ENCODE results near the gene B4GALT6.

The B4GALT6 gene

DNA sequence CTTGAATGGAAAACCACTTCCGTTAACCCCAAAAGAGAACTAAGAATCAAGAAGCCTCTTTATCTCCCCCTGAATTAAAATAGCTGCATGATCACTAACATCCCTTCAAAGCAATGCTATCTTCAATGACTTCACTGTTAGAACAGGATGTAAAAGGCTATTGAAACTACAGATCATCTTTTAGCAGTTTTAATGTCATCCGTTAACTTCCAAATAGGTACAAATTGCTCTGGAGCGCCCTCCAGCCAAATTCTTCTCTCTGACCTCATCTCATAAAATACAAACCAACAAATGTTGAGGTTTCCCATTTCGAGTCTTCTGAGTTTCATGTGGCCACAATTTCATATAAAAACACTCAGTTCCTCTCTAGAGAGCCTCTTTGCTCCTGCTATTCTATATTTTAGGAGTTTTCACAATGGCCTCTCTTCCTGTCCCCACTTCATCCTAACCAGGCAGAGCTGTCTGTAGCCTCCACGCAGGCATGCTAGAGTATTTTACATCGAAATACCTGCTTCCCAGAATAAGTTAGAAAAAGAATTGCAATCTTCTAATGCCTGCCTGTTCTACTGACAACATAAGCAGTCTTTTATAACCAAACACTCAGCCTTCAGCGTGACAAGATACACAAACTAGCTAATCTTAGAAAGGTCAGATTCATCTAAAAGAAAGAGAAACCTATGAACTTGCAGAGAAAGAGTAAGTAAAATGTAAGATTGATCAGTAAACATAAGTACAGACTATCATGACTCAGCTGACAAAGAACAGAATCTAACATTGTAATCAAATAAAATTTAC is 37.9 kb downstream of the B4GALT6 start:
- no peak overlapping the region for H3K4me3 ChIP-seq (ENCODE audit: low read depth, low read length)
- TF ChIP-seq, protein P1, sequence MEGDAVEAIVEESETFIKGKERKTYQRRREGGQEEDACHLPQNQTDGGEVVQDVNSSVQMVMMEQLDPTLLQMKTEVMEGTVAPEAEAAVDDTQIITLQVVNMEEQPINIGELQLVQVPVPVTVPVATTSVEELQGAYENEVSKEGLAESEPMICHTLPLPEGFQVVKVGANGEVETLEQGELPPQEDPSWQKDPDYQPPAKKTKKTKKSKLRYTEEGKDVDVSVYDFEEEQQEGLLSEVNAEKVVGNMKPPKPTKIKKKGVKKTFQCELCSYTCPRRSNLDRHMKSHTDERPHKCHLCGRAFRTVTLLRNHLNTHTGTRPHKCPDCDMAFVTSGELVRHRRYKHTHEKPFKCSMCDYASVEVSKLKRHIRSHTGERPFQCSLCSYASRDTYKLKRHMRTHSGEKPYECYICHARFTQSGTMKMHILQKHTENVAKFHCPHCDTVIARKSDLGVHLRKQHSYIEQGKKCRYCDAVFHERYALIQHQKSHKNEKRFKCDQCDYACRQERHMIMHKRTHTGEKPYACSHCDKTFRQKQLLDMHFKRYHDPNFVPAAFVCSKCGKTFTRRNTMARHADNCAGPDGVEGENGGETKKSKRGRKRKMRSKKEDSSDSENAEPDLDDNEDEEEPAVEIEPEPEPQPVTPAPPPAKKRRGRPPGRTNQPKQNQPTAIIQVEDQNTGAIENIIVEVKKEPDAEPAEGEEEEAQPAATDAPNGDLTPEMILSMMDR (IDR thresholded peaks at IDR 0.05; ENCODE audit: borderline replicate concordance, insufficient read depth, low read depth, low read length): no peak

DNA sequence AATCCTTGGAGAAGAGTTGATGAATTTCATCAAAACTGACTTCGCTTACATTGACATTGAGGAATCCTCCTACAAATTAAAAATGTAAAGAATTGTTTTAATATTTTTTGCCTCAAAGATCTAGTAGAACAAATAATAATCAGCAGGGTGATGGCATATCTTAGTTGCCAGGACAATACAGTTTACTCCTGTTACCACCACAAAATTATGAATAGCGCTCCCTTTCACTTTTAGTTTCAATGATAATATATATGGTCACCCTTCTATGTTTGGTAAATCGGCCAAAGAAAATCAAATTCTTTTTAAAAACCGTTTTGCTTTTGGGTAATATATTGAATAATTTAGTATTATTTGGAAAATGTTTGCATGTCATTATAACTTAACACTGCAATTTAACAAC is 39.0 kb downstream of the B4GALT6 start:
- no peak overlapping the region for H3K4me3 ChIP-seq (ENCODE audit: low read depth, low read length)
- TF ChIP-seq, protein P1 (IDR thresholded peaks at IDR 0.05; ENCODE audit: borderline replicate concordance, insufficient read depth, low read depth, low read length): no peak

DNA sequence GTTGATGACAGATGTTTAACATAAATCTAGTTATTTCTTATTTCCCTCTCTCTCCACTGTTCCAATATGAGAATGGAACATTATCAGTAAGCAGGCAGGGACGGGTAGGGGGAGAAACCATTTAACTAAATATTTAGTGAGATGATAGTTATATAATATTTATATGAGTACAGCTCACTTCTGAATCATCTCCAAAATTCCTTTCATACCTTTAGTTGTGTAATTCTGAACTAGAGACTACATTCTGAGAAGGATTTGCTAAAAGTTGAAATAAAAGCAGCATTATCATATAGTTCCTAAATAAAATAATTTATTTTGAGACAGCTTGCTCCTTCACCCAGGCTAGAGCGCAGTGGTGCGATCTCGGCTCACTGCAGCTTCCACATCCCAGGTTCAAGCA is 41.4 kb downstream of the B4GALT6 start:
- H3K4me3 ChIP-seq (ENCODE audit: low read depth, low read length): no peak overlapping the region
- TF ChIP-seq, protein P1 (IDR thresholded peaks at IDR 0.05; ENCODE audit: borderline replicate concordance, insufficient read depth, low read depth, low read length): no peak

DNA sequence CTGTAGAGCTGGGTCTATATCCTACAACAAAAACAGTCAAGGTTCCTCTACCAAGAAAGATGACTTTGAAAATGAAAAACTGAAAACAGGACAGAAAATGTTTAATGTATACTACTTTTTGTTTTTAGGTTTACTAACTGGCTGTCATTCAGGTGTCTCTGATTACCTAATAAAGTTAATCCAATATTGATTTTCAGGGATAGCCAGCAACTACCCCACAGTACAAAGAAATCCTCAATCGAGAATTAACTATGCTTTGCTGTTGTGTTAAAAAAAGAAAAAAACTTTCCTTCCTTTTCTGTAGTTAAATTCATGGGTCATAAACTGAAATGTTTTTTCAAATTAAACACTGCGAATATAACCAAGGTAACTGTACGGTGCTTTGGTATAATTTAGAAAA is 46.9 kb downstream of the B4GALT6 start:
- TF ChIP-seq, protein P1 (IDR thresholded peaks at IDR 0.05; ENCODE audit: borderline replicate concordance, insufficient read depth, low read depth, low read length): no peak
- H3K4me3 ChIP-seq (ENCODE audit: low read depth, low read length): no peak overlapping the region

DNA sequence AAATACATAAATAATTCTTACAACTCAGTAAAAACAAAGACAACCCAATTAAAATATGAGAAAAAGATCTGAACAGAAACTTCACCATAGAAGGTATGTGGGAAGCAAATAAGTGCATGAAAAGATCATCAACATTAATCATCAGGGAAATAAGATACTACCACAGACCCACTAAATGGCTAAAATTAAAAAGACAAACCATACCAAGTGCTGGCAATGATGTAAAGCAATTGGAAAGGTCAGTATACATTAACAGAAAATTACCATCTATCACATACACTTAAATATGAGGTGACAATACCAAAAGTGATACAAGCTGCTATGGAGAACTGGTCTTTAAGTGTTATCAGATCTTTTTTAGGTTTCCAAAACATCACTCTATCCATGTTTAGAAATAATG is 48.0 kb downstream of the B4GALT6 start:
- no peak overlapping the region for H3K4me3 ChIP-seq (ENCODE audit: low read depth, low read length)
- TF ChIP-seq, protein P1 (IDR thresholded peaks at IDR 0.05; ENCODE audit: borderline replicate concordance, insufficient read depth, low read depth, low read length): no peak

DNA sequence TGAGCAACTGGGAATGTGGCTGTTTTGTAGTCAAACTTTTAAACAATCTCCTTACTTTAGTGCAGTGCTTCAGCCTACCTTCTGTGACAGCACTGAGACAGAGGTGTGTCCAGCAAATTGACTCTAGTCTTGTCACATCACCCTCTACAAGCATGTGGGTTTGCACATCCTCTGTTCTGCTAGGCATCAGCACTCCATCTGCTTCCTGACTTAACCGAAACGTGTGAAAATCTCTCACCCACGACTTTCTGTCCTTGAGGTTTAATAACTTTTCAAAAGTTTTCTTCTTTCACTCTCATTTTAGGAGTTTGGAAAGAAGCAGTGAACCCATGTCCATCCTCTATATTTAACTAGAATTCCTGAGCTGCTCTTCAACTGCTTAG is 50.1 kb downstream of the B4GALT6 start:
- H3K4me3 ChIP-seq (ENCODE audit: low read depth, low read length): no peak overlapping the region
- TF ChIP-seq, protein P1 (IDR thresholded peaks at IDR 0.05; ENCODE audit: borderline replicate concordance, insufficient read depth, low read depth, low read length): no peak
